Ectodermal cell (in vitro differentiated cells): ENCODE data around the gene DYNC1I1.

ENCODE experiments used
- H3K27ac ChIP-seq: 2 replicates; pipeline ENCODE4 v1.7.0; 2013; ENCODE audit warnings: mild to moderate bottlenecking, low read depth, low read length; ENCODE audit not compliant: insufficient read depth, poor library complexity, severe bottlenecking
- H3K27me3 ChIP-seq: 2 replicates; pipeline ENCODE4 v1.7.0; 2013; ENCODE audit warnings: mild to moderate bottlenecking, low read length; ENCODE audit not compliant: insufficient read depth, control insufficient read depth, poor library complexity, severe bottlenecking
- H3K36me3 ChIP-seq: one replicate; pipeline ENCODE4 v1.7.0; 2013; ENCODE audit warnings: low read length; ENCODE audit not compliant: control insufficient read depth, insufficient read depth
- H3K4me1 ChIP-seq: one replicate; pipeline ENCODE4 v1.7.0; 2013; ENCODE audit warnings: low read length; ENCODE audit not compliant: control insufficient read depth, insufficient read depth
- H3K4me3 ChIP-seq: 2 replicates; pipeline ENCODE4 v1.7.0; 2013; ENCODE audit warnings: low read depth, low read length, control low read depth; ENCODE audit not compliant: insufficient read depth
- H3K9me3 ChIP-seq: 2 replicates; pipeline ENCODE4 v1.7.0; 2013; ENCODE audit warnings: mild to moderate bottlenecking, low read length, moderate library complexity; ENCODE audit not compliant: control insufficient read depth
- WGBS, 2 experiments: methylation state at CpG; one replicate each; pipeline ENCODE4 v1.1.7; 2013; ENCODE audit warnings: missing lambda C conversion rate in 2 of 2; 5-methylcytosine and 5-hydroxymethylcytosine counted together

Gene DYNC1I1

DNA sequence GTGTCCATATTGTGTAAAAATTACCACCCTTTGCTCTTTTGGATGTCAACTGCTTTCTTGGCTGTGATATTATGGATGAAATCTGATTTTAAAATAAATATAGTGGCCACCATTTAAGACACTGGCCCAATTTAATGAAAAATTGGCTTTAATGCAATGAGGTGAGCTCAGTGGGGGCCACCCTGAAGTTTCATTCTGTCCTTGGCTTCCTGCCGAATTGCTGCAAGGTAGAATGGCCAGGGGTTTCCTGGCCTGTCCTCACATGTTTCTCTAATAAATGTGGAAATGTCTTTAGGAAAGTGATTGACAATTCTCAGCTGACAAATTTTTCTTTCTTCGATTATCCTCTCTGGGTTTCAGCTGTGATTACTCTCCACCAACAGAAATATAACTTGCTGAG is 36.0 kb downstream of the DYNC1I1 start:
- H3K27ac ChIP-seq = no peak overlapping the region
- 86 to 94% methylated on average over 1 to 2 of the region's 2 CpGs for WGBS, 2 experiments
- no peaks in the 10 kb centered on the region for H3K36me3 ChIP-seq
- no peak overlapping the region for H3K4me3 ChIP-seq
- H3K9me3 ChIP-seq = no peaks in the 10 kb centered on the region
- H3K27me3 ChIP-seq = no peaks in the 10 kb centered on the region
- no peaks in the 10 kb centered on the region for H3K4me1 ChIP-seq

DNA sequence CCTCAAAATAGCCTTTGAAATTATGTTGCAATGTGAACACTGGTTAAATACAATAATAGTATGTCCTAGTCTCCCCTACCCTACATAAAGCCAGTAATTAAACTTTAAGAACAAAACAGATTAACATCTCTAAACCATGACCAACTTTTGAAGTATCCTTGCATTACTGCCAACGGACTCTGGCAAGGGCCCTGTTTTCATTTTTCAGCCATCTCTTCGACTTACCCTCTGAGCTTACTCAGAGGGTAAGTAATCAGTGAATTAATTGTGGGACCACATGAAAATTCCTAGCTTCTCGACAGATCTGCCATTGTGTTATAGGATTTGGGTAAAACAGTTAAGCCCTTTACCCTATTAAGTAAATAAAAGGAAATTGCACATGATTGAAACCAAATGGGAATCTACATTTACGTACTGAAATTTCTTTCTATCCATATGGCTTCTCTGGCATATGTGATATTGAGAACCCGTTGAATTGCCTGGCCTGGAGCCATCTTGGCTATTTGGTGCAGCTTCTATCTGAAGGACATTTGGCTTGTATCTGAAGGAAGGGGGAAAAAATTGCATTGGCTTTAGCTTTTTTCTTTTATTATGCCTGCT is 39.6 kb downstream of the DYNC1I1 start:
- Histone ChIP-seq H3K9me3 (no peaks in the 10 kb centered on the region), H3K27ac (no peak overlapping the region), H3K4me1 (no peaks in the 10 kb centered on the region), H3K4me3 (no peak overlapping the region), H3K27me3 (no peaks in the 10 kb centered on the region), H3K36me3 (no peaks in the 10 kb centered on the region)
- 88 to 91% methylated on average over 5 of the region's 5 CpGs for WGBS, 2 experiments

DNA sequence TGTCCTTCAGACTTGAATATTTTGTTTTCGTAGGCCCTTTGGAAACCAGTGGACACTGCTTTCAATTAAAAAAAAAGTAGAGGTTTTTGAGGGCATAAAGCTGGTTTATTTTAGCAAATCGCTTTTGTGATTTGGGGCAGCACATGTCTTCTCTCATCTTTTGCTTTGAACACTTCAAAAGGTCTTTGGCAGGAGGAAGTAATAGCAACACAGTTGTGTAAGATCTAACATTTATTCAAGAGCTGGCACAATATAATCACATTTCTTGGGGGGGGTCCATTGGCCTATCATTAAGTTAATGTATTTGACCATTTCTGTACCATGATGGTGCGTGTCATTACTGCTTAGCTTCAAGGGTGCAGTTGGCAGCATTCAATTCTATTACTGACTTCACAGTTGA is 42.4 kb downstream of the DYNC1I1 start:
- no peaks in the 10 kb centered on the region for H3K27me3 ChIP-seq
- H3K27ac ChIP-seq = no peak overlapping the region
- H3K36me3 ChIP-seq = no peaks in the 10 kb centered on the region
- 94 to 97% methylated on average over 3 of the region's 3 CpGs for WGBS, 2 experiments
- no peaks in the 10 kb centered on the region for H3K9me3 ChIP-seq
- no peaks in the 10 kb centered on the region for H3K4me1 ChIP-seq
- no peak overlapping the region for H3K4me3 ChIP-seq

DNA sequence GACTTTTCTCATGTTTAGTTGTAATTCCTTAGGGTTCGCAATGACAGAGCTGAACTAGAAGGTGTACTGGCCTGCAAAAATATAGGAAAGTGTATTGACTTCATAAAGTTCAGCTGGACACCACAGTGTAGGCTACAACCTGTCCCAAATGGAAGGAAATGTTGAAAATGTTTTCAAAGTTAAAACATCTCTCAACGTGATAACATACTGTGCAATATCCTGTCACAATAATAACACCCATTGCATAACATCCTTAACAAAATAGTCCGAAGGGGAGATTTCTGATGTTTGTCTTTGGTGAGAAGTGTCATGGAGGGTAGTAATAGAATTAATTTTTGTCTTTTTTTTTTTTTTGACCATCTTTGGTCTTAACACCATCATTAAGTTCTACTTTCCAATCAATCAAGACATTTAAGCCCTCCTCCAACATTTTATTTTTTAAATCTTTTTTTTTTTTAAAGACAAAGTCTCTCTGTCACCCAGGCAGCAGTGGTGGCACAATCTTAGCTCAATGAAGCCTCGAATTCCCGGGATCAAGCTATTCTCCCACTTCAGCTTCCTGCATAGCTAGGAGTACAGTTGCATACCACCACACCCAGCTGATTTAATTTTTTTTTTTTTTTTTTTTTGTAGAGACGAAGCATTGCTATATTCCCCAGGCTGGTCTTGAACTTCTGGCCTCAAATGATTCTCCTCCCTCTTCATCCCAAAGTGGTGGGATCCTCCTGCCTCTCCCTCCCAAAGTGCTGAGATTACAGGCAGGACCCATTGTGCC is 45.7 kb downstream of the DYNC1I1 start:
- Histone ChIP-seq H3K4me1 (no peaks in the 10 kb centered on the region), H3K27me3 (no peaks in the 10 kb centered on the region), H3K4me3 (no peak overlapping the region), H3K9me3 (no peaks in the 10 kb centered on the region), H3K36me3 (no peaks in the 10 kb centered on the region), H3K27ac (no peak overlapping the region)
- 85 to 88% methylated on average over 4 of the region's 6 CpGs for WGBS, 2 experiments

DNA sequence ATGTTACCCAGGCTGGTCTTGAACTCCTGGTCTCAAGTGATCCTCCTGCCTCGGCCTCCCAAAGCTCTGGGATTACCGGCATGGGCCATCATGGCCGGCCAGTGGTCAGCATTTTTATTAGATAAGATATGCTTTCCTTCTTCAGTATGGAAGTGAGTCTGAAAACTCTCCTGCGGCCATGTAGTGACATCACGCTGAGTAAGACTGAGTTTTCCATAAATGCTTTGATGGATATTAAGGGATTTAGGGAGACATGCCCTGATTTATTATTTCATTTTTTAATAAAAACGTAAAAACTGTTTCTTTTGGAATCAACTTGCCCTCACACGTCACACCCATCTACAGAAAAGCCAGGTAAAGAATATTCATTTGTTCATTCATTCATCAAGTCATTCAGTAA is 48.4 kb downstream of the DYNC1I1 start:
- Histone ChIP-seq H3K27ac (no peak overlapping the region), H3K4me3 (no peak overlapping the region), H3K36me3 (no peaks in the 10 kb centered on the region), H3K9me3 (no peaks in the 10 kb centered on the region), H3K27me3 (no peaks in the 10 kb centered on the region), H3K4me1 (no peaks in the 10 kb centered on the region)
- 95% methylated on average over 5 to 7 of the region's 7 CpGs for WGBS, 2 experiments

DNA sequence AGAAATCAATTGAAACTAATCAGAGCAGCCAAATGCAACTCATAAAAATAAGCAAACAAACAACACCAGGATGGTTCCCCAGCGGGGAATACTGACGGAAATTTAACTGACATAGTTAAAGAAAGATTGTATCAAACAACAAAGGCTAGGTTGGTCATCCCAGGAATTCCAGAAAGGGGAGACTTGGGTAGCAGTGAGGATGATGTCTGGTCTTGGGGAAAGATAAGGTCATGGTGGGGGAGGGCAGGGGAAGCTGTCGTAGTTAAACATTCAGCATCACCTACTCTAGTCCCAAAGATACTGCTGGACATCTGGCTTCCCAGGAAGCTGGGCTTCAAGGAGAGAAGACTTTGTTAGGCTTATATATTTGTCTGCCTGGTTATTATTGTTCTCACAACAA is 50.4 kb downstream of the DYNC1I1 start:
- H3K27me3 ChIP-seq = no peaks in the 10 kb centered on the region
- H3K36me3 ChIP-seq = no peaks in the 10 kb centered on the region
- 97 to 100% methylated on average over 3 of the region's 3 CpGs for WGBS, 2 experiments
- H3K27ac ChIP-seq = no peak overlapping the region
- H3K4me1 ChIP-seq = no peaks in the 10 kb centered on the region
- H3K9me3 ChIP-seq = no peaks in the 10 kb centered on the region
- H3K4me3 ChIP-seq = no peak overlapping the region

DNA sequence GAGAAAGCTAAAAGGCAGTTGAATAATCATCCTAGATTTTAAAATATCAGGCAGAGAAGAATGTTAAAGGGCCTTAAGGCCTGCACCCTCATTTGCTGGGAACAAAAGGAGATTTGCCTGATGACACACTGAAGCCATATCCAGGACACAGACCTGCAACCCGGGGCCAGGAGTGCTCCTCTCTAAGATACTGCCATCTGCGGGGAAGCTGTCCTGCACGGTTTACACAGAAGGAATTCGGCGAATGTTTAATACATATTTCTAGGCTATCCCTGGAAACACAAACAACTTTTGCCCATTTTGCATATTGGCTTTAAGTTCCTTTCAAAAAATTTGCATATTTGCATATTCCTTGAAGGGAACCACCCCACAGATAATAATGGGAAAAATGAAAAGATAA is 52.3 kb downstream of the DYNC1I1 start:
- no peak overlapping the region for H3K4me3 ChIP-seq
- no peaks in the 10 kb centered on the region for H3K36me3 ChIP-seq
- H3K9me3 ChIP-seq = no peaks in the 10 kb centered on the region
- H3K4me1 ChIP-seq = no peaks in the 10 kb centered on the region
- H3K27me3 ChIP-seq = no peaks in the 10 kb centered on the region
- 91 to 93% methylated on average over 5 of the region's 5 CpGs for WGBS, 2 experiments
- H3K27ac ChIP-seq = no peak overlapping the region

DNA sequence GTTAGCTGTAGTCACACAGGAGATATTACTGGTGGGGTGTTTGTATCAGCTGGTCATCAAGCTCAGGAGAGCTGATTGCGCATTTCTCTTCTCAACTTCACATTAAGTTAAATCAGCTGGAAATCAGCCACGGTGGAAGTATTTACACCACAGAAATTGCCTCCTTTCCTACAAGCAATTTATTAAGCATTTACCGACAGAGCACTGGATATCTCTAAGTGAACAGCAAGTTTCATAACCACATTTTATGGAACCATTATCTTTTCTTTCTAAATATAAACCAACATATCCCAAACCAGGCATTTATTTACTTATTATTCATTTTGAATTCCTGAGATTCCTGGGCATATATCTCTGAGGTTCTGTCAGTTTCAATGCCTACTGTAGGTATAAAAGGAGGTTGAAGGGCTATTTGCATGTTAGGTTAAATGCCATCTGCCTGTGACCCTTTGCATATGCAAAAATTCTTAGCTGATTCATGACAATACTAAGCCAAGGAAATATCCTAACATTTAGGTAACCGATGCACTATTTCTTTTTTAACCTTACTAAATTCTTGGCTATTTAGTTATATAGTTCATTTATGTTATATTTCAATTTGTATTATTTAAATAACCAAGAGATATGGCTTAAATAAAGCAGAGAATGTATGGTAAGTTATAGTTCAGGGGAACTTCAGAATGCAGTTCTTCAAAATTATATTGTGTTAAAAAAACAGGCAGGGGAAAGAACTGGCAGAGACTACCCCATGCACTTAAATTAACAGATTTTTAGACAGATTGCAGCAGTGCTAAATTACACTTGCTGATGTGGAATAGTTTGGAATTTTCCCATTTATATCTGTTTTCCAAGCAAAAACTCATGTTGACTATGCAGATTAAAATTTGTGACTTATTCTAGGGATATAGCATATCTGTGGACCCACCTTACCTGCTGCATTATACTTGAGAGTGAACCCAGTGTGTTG is 56.8 kb downstream of the DYNC1I1 start:
- Histone ChIP-seq H3K27ac (no peak overlapping the region), H3K27me3 (no peaks in the 10 kb centered on the region), H3K4me3 (no peak overlapping the region), H3K4me1 (no peaks in the 10 kb centered on the region), H3K36me3 (no peaks in the 10 kb centered on the region), H3K9me3 (no peaks in the 10 kb centered on the region)
- WGBS, 2 experiments = 38 to 40% methylated on average over 4 of the region's 4 CpGs

DNA sequence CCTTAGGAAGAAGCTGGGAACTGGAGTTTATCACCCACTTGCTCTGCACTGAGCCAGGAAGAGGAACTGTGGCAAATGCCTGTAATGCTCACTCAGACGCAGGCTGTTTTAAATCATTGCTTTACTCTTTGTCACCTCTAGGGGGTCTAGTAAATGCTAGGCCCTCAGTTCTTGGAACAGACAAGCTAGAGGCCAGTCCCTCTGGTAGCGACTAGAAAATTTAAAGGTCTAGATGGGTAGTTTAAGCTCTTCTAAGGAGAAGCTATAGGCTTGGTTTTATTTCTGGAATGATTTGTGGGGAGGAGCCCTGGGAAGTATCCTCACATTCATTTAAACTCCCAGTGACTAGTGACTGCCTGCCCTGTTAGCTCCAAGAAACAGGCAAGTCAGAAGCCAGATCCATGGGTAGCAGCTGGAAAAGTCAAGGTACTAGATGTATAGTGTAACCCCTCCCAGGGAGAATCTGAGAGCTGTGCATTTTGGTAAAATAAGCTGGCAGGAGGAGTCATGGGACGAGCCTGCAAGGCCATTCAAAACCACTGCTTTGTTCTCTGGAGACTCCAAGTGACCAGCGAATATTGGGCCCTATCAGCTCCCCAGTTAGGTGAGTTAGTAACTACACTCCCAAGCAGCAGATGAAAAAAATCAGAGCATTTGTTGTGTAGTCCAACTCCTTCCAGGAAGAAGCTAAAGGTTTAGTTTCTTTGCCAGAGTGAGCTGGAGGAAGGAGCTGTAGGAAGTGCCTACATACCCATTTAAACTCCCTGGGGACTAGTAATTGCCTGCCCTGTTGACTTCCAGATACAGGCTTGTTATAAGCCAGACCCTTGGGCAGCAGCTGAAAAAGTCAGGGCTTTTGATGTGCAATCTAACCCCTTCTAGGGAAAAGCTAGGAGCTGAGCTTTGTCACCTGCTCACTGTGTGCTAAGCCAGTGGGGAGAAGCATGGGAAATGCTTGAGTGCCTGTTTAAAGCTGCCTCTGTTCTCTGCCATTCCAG is 68.9 kb downstream of the DYNC1I1 start:
- H3K27me3 ChIP-seq = no peaks in the 10 kb centered on the region
- no peaks in the 10 kb centered on the region for H3K9me3 ChIP-seq
- no peak overlapping the region for H3K4me3 ChIP-seq
- no peak overlapping the region for H3K27ac ChIP-seq
- H3K36me3 ChIP-seq = no peaks in the 10 kb centered on the region
- 70 to 84% methylated on average over 4 of the region's 4 CpGs for WGBS, 2 experiments
- H3K4me1 ChIP-seq = peaks cover 8% of the 10 kb centered on the region
